Smooth muscle cell (in vitro differentiated cells): Measurements from ENCODE around the gene FIBIN. TPM values are rescaled to one million over a fixed set of nuclear protein-coding genes. Genes with fewer than 3 reads are reported as not detected.

Experiments used
- DNase-seq: peaks from one replicate; lab custom pipeline; 2025; ENCODE audit not compliant: unreplicated experiment; lab: John Stamatoyannopoulos, UW
- H2AFZ ChIP-seq: fragments of 200-600 bp; sonication (generic); 2 replicates; pipeline ENCODE4 v1.6.0; 2016; ENCODE audit warnings: antibody characterized with exemption, low read depth, mild to moderate bottlenecking
- H3F3A ChIP-seq: fragments of 200-600 bp; sonication (generic); 2 replicates; pipeline ENCODE4 v1.6.0; 2017; ENCODE audit warnings: antibody characterized with exemption, low read depth
- H3K27ac ChIP-seq: fragments of 200-600 bp; sonication (generic); 2 replicates; pipeline ENCODE4 v1.5.1; 2016; ENCODE audit warnings: low read depth, mild to moderate bottlenecking
- H3K27me3 ChIP-seq: fragments of 200-600 bp; sonication (generic); 2 replicates; pipeline ENCODE4 v1.6.1; 2016; ENCODE audit warnings: low read depth, mild to moderate bottlenecking
- H3K36me3 ChIP-seq: fragments of 200-600 bp; sonication (generic); 2 replicates; pipeline ENCODE4 v1.5.1; 2016; ENCODE audit warnings: low read depth
- H3K4me1 ChIP-seq: fragments of 200-600 bp; sonication (generic); 2 replicates; pipeline ENCODE4 v1.5.1; 2016; ENCODE audit warnings: low read depth
- H3K4me2 ChIP-seq: fragments of 200-600 bp; sonication (generic); 2 replicates; pipeline ENCODE4 v1.6.0; 2016; ENCODE audit warnings: mild to moderate bottlenecking
- H3K4me3 ChIP-seq: fragments of 200-600 bp; sonication (generic); 2 replicates; pipeline ENCODE4 v1.5.1; 2016; ENCODE audit warnings: mild to moderate bottlenecking
- H3K79me2 ChIP-seq: fragments of 200-600 bp; sonication (generic); 2 replicates; pipeline ENCODE4 v1.6.0; 2016; ENCODE audit warnings: low read depth, mild to moderate bottlenecking
- H3K9ac ChIP-seq: fragments of 200-600 bp; sonication (generic); 2 replicates; pipeline ENCODE4 v1.6.0; 2016; ENCODE audit warnings: low read depth
- H3K9me3 ChIP-seq: fragments of 200-600 bp; sonication (generic); replicated peaks from 2 replicates; pipeline ENCODE4 v1.5.1; 2016; ENCODE audit warnings: low read depth
- H4K20me1 ChIP-seq: fragments of 200-600 bp; sonication (generic); 2 replicates; pipeline ENCODE4 v1.6.0; 2016; ENCODE audit warnings: low read depth
- WGBS: methylation state at CpG from one replicate; pipeline ENCODE4 v1.1.7; 2016; ENCODE audit warnings: low lambda C conversion rate; 5-methylcytosine and 5-hydroxymethylcytosine counted together
- polyA plus RNA-seq: library from polyadenylated mRNA; unstranded; fragments of >200 nt; fragmentation: Nextera tagmentation; extraction: Ambion mirVana; gene quantifications from 2 replicates; pipeline ENCODE4 v1.2.1, GENCODE V29; 2016
- total RNA-seq: library from RNA; depleted of rRNA; stranded (reverse); fragments of >200 nt; gene quantifications from 2 replicates; pipeline ENCODE4 v1.2.3, GENCODE V29; 2014
- TF ChIP-seq, protein P1 (sequence below): fragments of 200-600 bp; sonication (generic); IDR thresholded peaks from 2 replicates; pipeline ENCODE4 v1.5.1; 2017; ENCODE audit warnings: borderline replicate concordance, mild to moderate bottlenecking, antibody characterized with exemption; ENCODE audit not compliant: insufficient read depth, poor library complexity, severe bottlenecking

FIBIN gene
- total and polyA plus RNA-seq, 2 experiments from 2014 or later = 24.7 to 40.7 TPM

DNA sequence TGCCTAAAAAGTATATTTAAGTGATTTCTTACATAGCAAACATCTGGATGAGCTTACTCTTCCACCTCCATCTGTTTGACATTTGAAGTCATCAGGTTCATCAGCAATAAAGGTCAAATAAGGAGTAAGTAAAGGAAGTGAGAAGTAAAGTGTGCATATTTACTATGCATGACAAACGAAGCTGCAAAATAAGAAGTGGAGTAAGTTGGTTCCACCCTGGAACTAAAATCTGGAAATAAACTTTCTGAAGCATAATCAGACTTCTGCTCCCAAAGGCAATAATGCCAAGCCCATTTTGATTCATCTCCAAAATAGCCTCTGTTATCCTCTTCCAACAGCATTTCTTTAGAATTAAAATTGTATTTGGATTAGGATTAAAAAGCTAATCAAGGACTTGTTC is 8.4 kb upstream of the FIBIN start:
- TF ChIP-seq, protein P1, sequence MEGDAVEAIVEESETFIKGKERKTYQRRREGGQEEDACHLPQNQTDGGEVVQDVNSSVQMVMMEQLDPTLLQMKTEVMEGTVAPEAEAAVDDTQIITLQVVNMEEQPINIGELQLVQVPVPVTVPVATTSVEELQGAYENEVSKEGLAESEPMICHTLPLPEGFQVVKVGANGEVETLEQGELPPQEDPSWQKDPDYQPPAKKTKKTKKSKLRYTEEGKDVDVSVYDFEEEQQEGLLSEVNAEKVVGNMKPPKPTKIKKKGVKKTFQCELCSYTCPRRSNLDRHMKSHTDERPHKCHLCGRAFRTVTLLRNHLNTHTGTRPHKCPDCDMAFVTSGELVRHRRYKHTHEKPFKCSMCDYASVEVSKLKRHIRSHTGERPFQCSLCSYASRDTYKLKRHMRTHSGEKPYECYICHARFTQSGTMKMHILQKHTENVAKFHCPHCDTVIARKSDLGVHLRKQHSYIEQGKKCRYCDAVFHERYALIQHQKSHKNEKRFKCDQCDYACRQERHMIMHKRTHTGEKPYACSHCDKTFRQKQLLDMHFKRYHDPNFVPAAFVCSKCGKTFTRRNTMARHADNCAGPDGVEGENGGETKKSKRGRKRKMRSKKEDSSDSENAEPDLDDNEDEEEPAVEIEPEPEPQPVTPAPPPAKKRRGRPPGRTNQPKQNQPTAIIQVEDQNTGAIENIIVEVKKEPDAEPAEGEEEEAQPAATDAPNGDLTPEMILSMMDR = no peak
- H3K36me3 ChIP-seq = no peaks in the 10 kb centered on the region
- DNase-seq = no peak
- no peaks in the 10 kb centered on the region for H3F3A ChIP-seq
- no peak overlapping the region for H3K27ac ChIP-seq
- H3K27me3 ChIP-seq = no peaks in the 10 kb centered on the region
- H2AFZ ChIP-seq = no peak overlapping the region
- no peak overlapping the region for H3K4me3 ChIP-seq
- H4K20me1 ChIP-seq = no peaks in the 10 kb centered on the region
- H3K9me3 ChIP-seq = peaks cover 4% of the 10 kb centered on the region
- no peak overlapping the region for H3K9ac ChIP-seq
- no peaks in the 10 kb centered on the region for H3K79me2 ChIP-seq
- H3K4me1 ChIP-seq = no peaks in the 10 kb centered on the region
- 81% methylated on average over 1 of the region's 1 CpG for WGBS
- H3K4me2 ChIP-seq = no peak overlapping the region

DNA sequence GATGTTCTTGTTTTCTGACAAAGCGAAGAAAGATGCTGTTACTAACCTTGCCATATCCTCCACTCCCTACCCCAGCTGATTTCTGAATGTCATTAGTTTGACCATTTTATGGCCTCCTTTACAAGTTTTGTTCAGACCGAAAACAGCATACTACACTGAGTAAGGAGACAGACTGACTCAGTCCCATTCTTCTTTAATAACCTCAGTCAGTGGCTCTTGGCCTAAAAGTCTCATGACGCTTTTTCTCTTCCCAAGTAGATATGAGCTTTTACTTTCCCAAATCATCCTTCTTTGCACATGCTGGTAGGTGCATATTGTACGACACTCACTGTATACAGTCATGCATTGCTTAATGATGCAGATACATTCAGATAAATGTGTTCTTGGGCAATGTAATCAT is 8.0 kb upstream of the FIBIN start:
- no peak overlapping the region for H3K27ac ChIP-seq
- no peak overlapping the region for H3K9ac ChIP-seq
- no peak overlapping the region for H3K4me2 ChIP-seq
- H3K4me1 ChIP-seq = no peaks in the 10 kb centered on the region
- H2AFZ ChIP-seq = no peak overlapping the region
- no peak for DNase-seq
- H3K79me2 ChIP-seq = no peaks in the 10 kb centered on the region
- H4K20me1 ChIP-seq = no peaks in the 10 kb centered on the region
- no peaks in the 10 kb centered on the region for H3F3A ChIP-seq
- 85% methylated on average over 4 of the region's 4 CpGs for WGBS
- H3K36me3 ChIP-seq = no peaks in the 10 kb centered on the region
- H3K9me3 ChIP-seq = no peaks in the 10 kb centered on the region
- H3K4me3 ChIP-seq = no peak overlapping the region
- TF ChIP-seq, protein P1 = no peak
- no peaks in the 10 kb centered on the region for H3K27me3 ChIP-seq

DNA sequence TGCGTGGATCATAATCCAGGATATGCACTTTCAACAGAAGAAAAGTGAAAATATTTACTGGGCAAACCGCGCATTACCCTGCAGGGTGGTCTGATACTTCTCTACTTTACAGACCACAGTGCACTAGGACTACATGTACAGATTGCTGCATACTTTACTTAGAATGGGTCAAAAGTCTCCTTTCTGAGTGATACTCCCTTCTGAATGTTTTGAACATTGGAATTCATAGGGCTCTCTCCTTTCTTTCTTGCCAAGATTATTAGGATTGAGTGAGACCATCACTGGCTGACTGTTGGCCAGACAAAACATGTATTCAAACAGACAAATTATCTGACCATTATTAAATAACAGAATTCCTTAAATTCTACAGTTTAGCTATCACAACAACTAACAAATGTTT is 6.6 kb upstream of the FIBIN start:
- no peak overlapping the region for H2AFZ ChIP-seq

DNA sequence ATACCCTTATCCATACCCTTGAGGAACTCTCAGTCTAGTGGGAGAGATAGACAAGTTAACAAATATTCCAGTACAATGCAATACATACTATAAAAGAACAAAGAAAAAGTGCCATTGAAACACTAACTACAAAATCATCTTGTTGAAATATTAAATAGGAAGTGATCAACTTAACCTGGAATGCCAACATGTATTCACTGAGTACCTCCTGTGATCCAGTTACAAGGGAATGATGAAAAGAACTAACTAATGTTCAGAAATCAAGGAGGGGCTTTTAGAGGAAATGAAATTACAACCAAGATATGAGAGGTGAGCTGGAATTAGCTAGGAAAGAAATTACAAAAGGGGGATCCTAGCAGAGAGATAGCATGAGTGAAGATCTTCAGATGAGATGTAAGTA is 6.2 kb upstream of the FIBIN start:
- TF ChIP-seq, protein P1 = no peak
- DNase-seq = no peak
- no peak overlapping the region for H2AFZ ChIP-seq
- H3K36me3 ChIP-seq = no peaks in the 10 kb centered on the region
- H3K4me3 ChIP-seq = no peak overlapping the region
- H3K4me2 ChIP-seq = no peak overlapping the region
- no peaks in the 10 kb centered on the region for H3K9me3 ChIP-seq
- peaks cover 8% of the 10 kb centered on the region for H3F3A ChIP-seq
- H3K27me3 ChIP-seq = no peaks in the 10 kb centered on the region
- H3K9ac ChIP-seq = no peak overlapping the region
- no peaks in the 10 kb centered on the region for H3K79me2 ChIP-seq
- no peaks in the 10 kb centered on the region for H3K4me1 ChIP-seq
- no peaks in the 10 kb centered on the region for H4K20me1 ChIP-seq
- no peak overlapping the region for H3K27ac ChIP-seq

More for the DNA sequence above, 6.6 kb upstream of the FIBIN start:
- H3K27me3 ChIP-seq = no peaks in the 10 kb centered on the region
- H3K4me2 ChIP-seq = no peak overlapping the region
- WGBS = 92% methylated on average over 3 of the region's 3 CpGs
- peaks cover 8% of the 10 kb centered on the region for H3F3A ChIP-seq
- no peaks in the 10 kb centered on the region for H3K36me3 ChIP-seq
- H4K20me1 ChIP-seq = no peaks in the 10 kb centered on the region
- no peak overlapping the region for H3K9ac ChIP-seq
- no peak overlapping the region for H3K27ac ChIP-seq
- no peak for DNase-seq
- no peak overlapping the region for H3K4me3 ChIP-seq
- TF ChIP-seq, protein P1 = no peak
- H3K79me2 ChIP-seq = no peaks in the 10 kb centered on the region
- H3K4me1 ChIP-seq = no peaks in the 10 kb centered on the region
- H3K9me3 ChIP-seq = no peaks in the 10 kb centered on the region
